Measurements from ENCODE around the gene SLC8B1.

DNA sequence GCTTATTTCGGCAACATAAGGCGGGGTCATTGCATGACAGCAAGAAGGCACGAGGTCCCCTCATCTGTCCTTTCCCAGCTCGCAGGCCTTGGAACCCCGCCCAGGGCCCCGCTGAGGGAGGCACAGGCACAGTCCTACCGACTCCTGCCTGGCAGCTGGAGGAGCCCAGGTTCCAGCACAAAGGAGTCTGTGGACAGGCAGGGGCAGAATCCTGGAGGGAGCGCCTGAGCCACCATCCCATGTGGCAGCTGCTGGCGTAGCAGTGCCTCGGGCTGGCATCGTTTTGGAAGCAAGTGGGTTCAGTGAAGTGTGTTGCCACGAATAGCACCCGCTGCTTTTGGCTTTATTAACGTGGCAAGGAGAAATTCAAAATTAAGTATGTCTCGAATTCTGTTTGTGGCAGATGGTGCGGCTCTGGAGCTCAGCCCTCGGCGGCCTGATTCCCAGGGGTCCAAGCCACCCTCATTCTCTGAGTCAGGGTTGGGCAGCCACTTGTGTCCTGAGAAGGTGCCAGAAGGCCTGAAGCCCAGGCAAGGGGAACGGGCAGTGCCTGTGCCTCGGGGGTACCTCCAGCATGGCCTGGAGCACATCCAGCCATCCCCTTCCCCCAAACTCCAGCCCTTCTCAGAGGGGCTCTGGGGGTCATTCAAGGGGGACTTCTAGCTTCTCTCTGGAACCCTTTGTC lies 35.9 kb downstream of the SLC8B1 start:
- TF ChIP-seq POLR2A (IDR thresholded peaks at IDR 0.05), result no peak
- TF ChIP-seq, protein P1, sequence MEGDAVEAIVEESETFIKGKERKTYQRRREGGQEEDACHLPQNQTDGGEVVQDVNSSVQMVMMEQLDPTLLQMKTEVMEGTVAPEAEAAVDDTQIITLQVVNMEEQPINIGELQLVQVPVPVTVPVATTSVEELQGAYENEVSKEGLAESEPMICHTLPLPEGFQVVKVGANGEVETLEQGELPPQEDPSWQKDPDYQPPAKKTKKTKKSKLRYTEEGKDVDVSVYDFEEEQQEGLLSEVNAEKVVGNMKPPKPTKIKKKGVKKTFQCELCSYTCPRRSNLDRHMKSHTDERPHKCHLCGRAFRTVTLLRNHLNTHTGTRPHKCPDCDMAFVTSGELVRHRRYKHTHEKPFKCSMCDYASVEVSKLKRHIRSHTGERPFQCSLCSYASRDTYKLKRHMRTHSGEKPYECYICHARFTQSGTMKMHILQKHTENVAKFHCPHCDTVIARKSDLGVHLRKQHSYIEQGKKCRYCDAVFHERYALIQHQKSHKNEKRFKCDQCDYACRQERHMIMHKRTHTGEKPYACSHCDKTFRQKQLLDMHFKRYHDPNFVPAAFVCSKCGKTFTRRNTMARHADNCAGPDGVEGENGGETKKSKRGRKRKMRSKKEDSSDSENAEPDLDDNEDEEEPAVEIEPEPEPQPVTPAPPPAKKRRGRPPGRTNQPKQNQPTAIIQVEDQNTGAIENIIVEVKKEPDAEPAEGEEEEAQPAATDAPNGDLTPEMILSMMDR (IDR thresholded peaks at IDR 0.05), result no peak

Measured in right lobe of liver (tissue), 4 donors.